HepG2 (cell line): Measurements from ENCODE around the gene TAF5. TPM values are rescaled to one million over a fixed set of nuclear protein-coding genes. Genes with fewer than 3 reads are reported as not detected.

Experiments
- GTF2F1 ChIP-seq: fragments of 150-350 bp; IDR thresholded peaks from 2 replicates; pipeline ENCODE4 v1.6.1; 2014; ENCODE audit warnings: low read length
- MED8 ChIP-seq: sonication (generic); formaldehyde crosslinking; IDR thresholded peaks from 2 replicates; pipeline ENCODE4 v1.8.1; 2023; ENCODE audit warnings: mild to moderate bottlenecking, missing genetic modification reagents; ENCODE audit not compliant: insufficient replicate concordance
- TIGD3 ChIP-seq: sonication (generic); formaldehyde crosslinking; IDR thresholded peaks from 2 replicates; pipeline ENCODE4 v1.5.1; 2020; ENCODE audit warnings: mild to moderate bottlenecking, missing genetic modification reagents, borderline replicate concordance
- U2AF2 ChIP-seq: fragments of 200-400 bp; formaldehyde crosslinking; IDR thresholded peaks from 2 replicates; pipeline ENCODE4 v1.6.1; 2017; ENCODE audit warnings: low read depth, mild to moderate bottlenecking, low read length
- ZHX2 ChIP-seq, 2 experiments: sonication (generic) in 1 of 2; formaldehyde crosslinking in 1 of 2; IDR thresholded peaks; 2 replicates each; pipeline versions ENCODE4 v1.6.1 to v1.9.0; 2014 to 2022; ENCODE audit warnings: antibody characterized with exemption in 1 of 2, borderline replicate concordance in 1 of 2, inconsistent platforms in 1 of 2, low read depth in 1 of 2, missing genetic modification reagents in 1 of 2
- ZNF317 ChIP-seq: sonication (generic); formaldehyde crosslinking; IDR thresholded peaks from 2 replicates; pipeline ENCODE4 v1.5.0; 2020; ENCODE audit warnings: mild to moderate bottlenecking, missing genetic modification reagents
- polyA plus RNA-seq, 8 experiments: library from polyadenylated mRNA; depleted of rRNA in 3 of 8; stranded (reverse) in 7 of 8; unstranded in 1 of 8; fragments of >200 nt; fragmentation: Illumina TruSeq in 4 of 8; extraction: Trizol in 4 of 8; gene quantifications; 2 replicates each; pipeline versions ENCODE4 v1.2.1 to v1.2.3, GENCODE V29; 2011 to 2016; ENCODE audit warnings: low read depth in 4 of 8, missing spikeins in 1 of 8, mixed read lengths in 1 of 8; ENCODE audit not compliant: insufficient read depth in 1 of 8
- total RNA-seq, 5 experiments: library from RNA; depleted of rRNA; stranded (reverse); fragments of >200 nt; fragmentation: Illumina TruSeq; extraction: Trizol; gene quantifications; 2 replicates each; pipeline ENCODE4 v1.2.3, GENCODE V29; 2016; ENCODE audit warnings: low read depth in 1 of 5

TAF5 gene
- total and polyA plus RNA-seq, 2 of the 13 experiments (the other 11 are each of a cell fraction or from before 2014, with no cell fraction given): 3.8 to 8.7 TPM

- TF ChIP-seq ZHX2 (IDR thresholded peaks at IDR 0.05; ENCODE audit: low read depth) (no peak), ZHX2 (CRISPR knock-in tag; IDR thresholded peaks at IDR 0.05; ENCODE audit: borderline replicate concordance) (peak; percentile 11; the same call in 1 of the 2 replicates), GTF2F1 (no peak), TIGD3 (peak; percentile 0; the same call in 1 of the 2 replicates), U2AF2 (no peak), ZNF317 (CRISPR knock-in tag) (0 out of 2 replicates have a peak, but pooled peaks have one; percentile 8), MED8 (CRISPR knock-in tag) (no peak)
Observed at GRCh38 chr10:103367379-103367781, 396 bp upstream of the TAF5 start (continued).
